Sigmoid colon (tissue), 7 donors: ENCODE measurements around the gene USP34. TPM values are rescaled to one million over a fixed set of nuclear protein-coding genes. Genes with fewer than 3 reads are reported as not detected.

Source experiments
- DNase-seq: peaks from one replicate; pipeline ENCODE4 v3.0.0-alpha.2; 2019
- H3K27ac ChIP-seq, 4 donors: fragments of 200-600 bp; sonication (generic); one replicate each; pipeline ENCODE4 v1.5.1; 2016 to 2019; ENCODE audit warnings: mild to moderate bottlenecking in 1 of 4
- H3K27me3 ChIP-seq, 3 donors: fragments of 200-600 bp; sonication (generic); one replicate each; pipeline ENCODE4 v1.5.1; 2019; ENCODE audit warnings: mild to moderate bottlenecking in 1 of 3
- H3K36me3 ChIP-seq, 4 donors: fragments of 200-600 bp; sonication (generic); one replicate each; pipeline ENCODE4 v1.5.1; 2016 to 2019
- H3K4me1 ChIP-seq, 4 donors: fragments of 200-600 bp; sonication (generic); one replicate each; pipeline ENCODE4 v1.5.1; 2017 to 2019
- H3K4me3 ChIP-seq, 4 donors: fragments of 200-600 bp; sonication (generic); one replicate each; pipeline ENCODE4 v1.5.1; 2017 to 2019; ENCODE audit warnings: mild to moderate bottlenecking in 2 of 4, moderate library complexity in 1 of 4
- H3K9me3 ChIP-seq, 4 donors: fragments of 200-600 bp in 3 of 4; sonication (generic) in 3 of 4; one replicate each; pipeline versions ENCODE4 v1.5.1 to v1.6.1; 2013 to 2019
- EP300 ChIP-seq, 4 donors: sonication (generic); formaldehyde crosslinking; IDR thresholded peaks; one replicate each; pipeline ENCODE4 v1.6.1; 2017; ENCODE audit warnings: antibody characterized with exemption in 4 of 4
- POLR2A ChIP-seq, 2 donors: fragments of 450-650 bp; IDR thresholded peaks; one replicate each; pipeline ENCODE4 v1.6.1; 2016; ENCODE audit warnings: antibody characterized with exemption in 2 of 2, mild to moderate bottlenecking in 2 of 2, moderate library complexity in 2 of 2
- POLR2AphosphoS5 ChIP-seq, 4 donors: sonication (generic); formaldehyde crosslinking; IDR thresholded peaks; one replicate each; pipeline ENCODE4 v1.6.1; 2017; ENCODE audit warnings: antibody characterized with exemption in 4 of 4
- WGBS, 2 donors: extraction: QIAGEN DNeasy Blood & Tissue Kit; methylation state at CpG; one replicate each; pipeline ENCODE4 v1.1.7; 2013; 5-methylcytosine and 5-hydroxymethylcytosine counted together
- intact Hi-C: fragments of 100-400 bp; cut with DNase I; formaldehyde crosslinking; loops from one replicate; pipeline ENCODE4 v1.15.1; 2023
- polyA plus RNA-seq, 3 donors: library from polyadenylated mRNA; stranded (reverse); fragments of 200-250 nt; gene quantifications; one replicate each; pipeline ENCODE4 v1.2.3, GENCODE V29; 2013
- total RNA-seq, 4 donors: library from RNA; depleted of rRNA; stranded (reverse); fragments of >200 nt; gene quantifications; one replicate each; pipeline ENCODE4 v1.1.0, GENCODE V29; 2016
- TF ChIP-seq, protein P1 (sequence below), 4 experiments: fragments of 450-650 bp in 3 of 4; fragments of 200-600 bp in 1 of 4; IDR thresholded peaks; one replicate each; pipeline ENCODE4 v1.5.1; 2016 to 2019; ENCODE audit warnings: antibody characterized with exemption in 4 of 4, mild to moderate bottlenecking in 3 of 4, moderate library complexity in 2 of 4
- donor health status: healthy with polysubstance abuse.
- donor health status: Bipolar disorder and iron deficiency.
- donor health status: healthy.

The USP34 gene
- total and polyA plus RNA-seq, 7 donors, result 23.6 to 158 (median 135) TPM

DNA sequence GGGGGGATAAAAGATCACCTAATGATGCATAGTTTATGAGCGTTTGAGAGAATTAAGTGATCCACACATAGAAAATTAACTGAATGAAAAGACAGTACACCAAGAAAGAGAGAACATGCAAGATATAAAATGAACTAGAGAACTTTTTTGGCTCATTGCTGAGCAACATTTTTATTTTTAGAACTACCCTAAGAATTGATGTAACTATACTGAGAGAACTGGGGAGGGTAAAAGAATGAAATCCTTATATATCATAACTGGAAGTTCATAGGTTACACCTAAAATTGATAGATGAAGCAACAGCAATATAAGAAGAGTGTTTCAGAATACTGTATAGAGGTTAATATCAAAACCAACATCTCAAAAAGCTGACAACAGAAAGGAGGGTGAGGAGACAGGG is 55.6 kb downstream of the USP34 start:
- Histone ChIP-seq H3K27ac (peak overlapping the region in 1 of 4 donors; percentile 26), H3K9me3 (no peaks in the 10 kb centered on the region), H3K36me3 (no peaks in the 10 kb centered on the region), H3K4me1 (peaks cover 0 to 31% (median 23%) of the 10 kb centered on the region in 4 donors), H3K4me3 (no peak overlapping the region), H3K27me3 (no peaks in the 10 kb centered on the region)
- no peak for DNase-seq
- no peak for TF ChIP-seq POLR2AphosphoS5 (IDR thresholded peaks at IDR 0.05)
- no peak for TF ChIP-seq POLR2A (IDR thresholded peaks at IDR 0.05)
- TF ChIP-seq, protein P1, sequence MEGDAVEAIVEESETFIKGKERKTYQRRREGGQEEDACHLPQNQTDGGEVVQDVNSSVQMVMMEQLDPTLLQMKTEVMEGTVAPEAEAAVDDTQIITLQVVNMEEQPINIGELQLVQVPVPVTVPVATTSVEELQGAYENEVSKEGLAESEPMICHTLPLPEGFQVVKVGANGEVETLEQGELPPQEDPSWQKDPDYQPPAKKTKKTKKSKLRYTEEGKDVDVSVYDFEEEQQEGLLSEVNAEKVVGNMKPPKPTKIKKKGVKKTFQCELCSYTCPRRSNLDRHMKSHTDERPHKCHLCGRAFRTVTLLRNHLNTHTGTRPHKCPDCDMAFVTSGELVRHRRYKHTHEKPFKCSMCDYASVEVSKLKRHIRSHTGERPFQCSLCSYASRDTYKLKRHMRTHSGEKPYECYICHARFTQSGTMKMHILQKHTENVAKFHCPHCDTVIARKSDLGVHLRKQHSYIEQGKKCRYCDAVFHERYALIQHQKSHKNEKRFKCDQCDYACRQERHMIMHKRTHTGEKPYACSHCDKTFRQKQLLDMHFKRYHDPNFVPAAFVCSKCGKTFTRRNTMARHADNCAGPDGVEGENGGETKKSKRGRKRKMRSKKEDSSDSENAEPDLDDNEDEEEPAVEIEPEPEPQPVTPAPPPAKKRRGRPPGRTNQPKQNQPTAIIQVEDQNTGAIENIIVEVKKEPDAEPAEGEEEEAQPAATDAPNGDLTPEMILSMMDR (IDR thresholded peaks at IDR 0.05), result no peak
- no peak for TF ChIP-seq EP300 (IDR thresholded peaks at IDR 0.05)
- WGBS, 2 donors, result 96 to 99% methylated on average over 1 of the region's 1 CpG
- intact Hi-C loops, result no loop called here

DNA sequence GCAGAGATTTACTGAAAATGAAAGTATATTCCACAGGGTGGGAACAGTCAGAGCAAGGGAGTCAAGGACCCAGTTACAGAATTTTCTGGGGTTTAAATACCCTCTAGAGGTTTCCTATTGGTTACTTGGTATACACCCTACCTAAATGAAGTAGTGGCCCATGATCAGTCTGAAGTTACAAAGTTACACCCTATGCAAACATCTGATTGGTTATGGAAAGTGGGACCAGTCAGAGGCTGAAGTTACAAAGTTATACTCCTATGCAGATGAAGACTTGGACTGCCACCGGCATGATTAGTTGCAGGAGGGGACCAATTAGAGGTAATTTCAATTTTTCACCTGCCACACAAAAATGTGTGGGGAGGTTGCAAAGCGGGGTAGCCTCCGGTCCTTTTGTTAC is 56.2 kb downstream of the USP34 start:
- Histone ChIP-seq H3K27ac (peak overlapping the region in 1 of 4 donors; percentile 26), H3K36me3 (no peaks in the 10 kb centered on the region), H3K27me3 (no peaks in the 10 kb centered on the region), H3K9me3 (no peaks in the 10 kb centered on the region), H3K4me3 (no peak overlapping the region), H3K4me1 (peaks cover 0 to 29% (median 23%) of the 10 kb centered on the region in 4 donors)
- WGBS, 2 donors, result 92 to 94% methylated on average over 3 of the region's 3 CpGs
- intact Hi-C loops, result no loop called here
- DNase-seq, result no peak
- no peak for TF ChIP-seq POLR2A (IDR thresholded peaks at IDR 0.05)
- no peak for TF ChIP-seq EP300 (IDR thresholded peaks at IDR 0.05)
- no peak for TF ChIP-seq POLR2AphosphoS5 (IDR thresholded peaks at IDR 0.05)
- TF ChIP-seq, protein P1 (IDR thresholded peaks at IDR 0.05), result no peak

DNA sequence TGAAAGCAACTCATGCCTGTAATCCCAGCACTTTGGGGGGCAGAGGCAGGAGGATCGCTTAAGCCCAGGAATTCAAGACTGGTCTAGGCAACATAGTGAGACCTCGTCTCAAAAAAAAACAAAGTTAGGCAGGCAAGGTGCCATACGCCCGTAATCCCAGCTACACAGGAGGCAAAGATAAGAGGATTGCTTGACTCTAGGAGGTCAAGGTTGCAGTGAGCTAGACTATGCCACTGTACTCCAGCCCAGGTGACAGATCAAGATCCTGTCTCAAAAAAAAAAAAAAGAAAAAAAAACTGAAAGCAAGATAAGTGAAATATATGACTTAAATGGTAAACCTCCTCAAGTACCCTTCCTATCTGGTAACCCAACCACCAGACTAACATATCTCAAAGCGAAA is 59.8 kb downstream of the USP34 start:
- no peak for TF ChIP-seq POLR2A (IDR thresholded peaks at IDR 0.05)
- TF ChIP-seq, protein P1 (IDR thresholded peaks at IDR 0.05), result no peak
- peaks cover 0 to 21% (median 17%) of the 10 kb centered on the region in 4 donors for H3K4me1 ChIP-seq
- H3K4me3 ChIP-seq, result no peak overlapping the region
- no peak for DNase-seq
- H3K27ac ChIP-seq, result no peak overlapping the region
- WGBS, 2 donors, result 86 to 94% methylated on average over 5 of the region's 5 CpGs
- no peaks in the 10 kb centered on the region for H3K9me3 ChIP-seq
- intact Hi-C loops, result no loop called here
- no peaks in the 10 kb centered on the region for H3K27me3 ChIP-seq
- no peaks in the 10 kb centered on the region for H3K36me3 ChIP-seq

DNA sequence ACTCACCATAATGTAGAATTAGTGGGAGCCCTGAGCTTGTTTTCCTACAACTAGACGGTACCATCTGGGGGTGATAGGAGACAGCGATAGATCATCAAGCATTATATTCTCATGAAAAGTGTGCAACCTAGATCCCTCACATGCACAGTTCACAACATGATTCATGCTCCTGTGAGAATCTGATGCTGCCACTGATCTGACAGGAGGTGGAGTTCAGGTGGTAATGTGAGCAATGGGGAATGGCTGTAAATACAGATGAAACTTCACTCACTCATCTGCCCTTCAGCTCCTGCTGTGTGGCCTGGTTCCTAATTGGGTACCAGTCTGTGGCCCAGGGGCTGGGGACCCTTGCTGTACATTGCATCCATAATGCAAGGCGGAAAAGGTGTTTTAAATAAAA is 60.7 kb downstream of the USP34 start:
- H3K4me1 ChIP-seq, result peaks cover 0 to 12% (median 8%) of the 10 kb centered on the region in 4 donors
- intact Hi-C loops, result no loop called here
- H3K27me3 ChIP-seq, result no peaks in the 10 kb centered on the region
- no peak overlapping the region for H3K27ac ChIP-seq
- DNase-seq, result no peak
- TF ChIP-seq POLR2AphosphoS5 (IDR thresholded peaks at IDR 0.05) (no peak), POLR2A (IDR thresholded peaks at IDR 0.05) (no peak), EP300 (IDR thresholded peaks at IDR 0.05) (no peak)
- TF ChIP-seq, protein P1 (IDR thresholded peaks at IDR 0.05), result no peak
- 96 to 97% methylated on average over 3 of the region's 3 CpGs for WGBS, 2 donors
- no peaks in the 10 kb centered on the region for H3K36me3 ChIP-seq
- H3K4me3 ChIP-seq, result no peak overlapping the region
- H3K9me3 ChIP-seq, result no peaks in the 10 kb centered on the region

DNA sequence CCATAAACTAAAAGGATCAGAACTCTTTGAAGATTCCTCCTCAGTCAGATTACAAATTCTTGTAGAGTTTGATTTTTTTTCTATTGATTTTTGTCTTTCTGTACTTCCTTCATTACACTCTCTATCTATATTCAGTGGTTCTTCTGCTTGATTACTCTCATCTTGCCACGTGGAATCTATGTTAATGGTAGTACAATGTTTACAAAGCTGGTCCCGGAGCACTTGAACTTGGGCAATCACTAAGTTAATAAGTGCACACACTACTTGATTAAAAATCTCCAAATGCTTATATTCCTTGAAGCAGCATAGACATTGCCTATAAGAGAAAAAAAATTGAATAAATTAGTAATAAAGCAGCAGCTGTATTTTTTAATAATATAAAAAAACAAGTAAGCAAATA is 65.1 kb downstream of the USP34 start:
- DNase-seq, result no peak
- no peaks in the 10 kb centered on the region for H3K9me3 ChIP-seq

More for the DNA sequence above, 65.1 kb downstream of the USP34 start:
- TF ChIP-seq EP300 (IDR thresholded peaks at IDR 0.05) (no peak), POLR2AphosphoS5 (IDR thresholded peaks at IDR 0.05) (no peak), POLR2A (IDR thresholded peaks at IDR 0.05) (no peak)
- TF ChIP-seq, protein P1 (IDR thresholded peaks at IDR 0.05), result no peak
- WGBS, 2 donors, result 22 to 53% methylated on average over 2 of the region's 2 CpGs
- Histone ChIP-seq H3K36me3 (peaks cover 0 to 6% (median 0%) of the 10 kb centered on the region in 4 donors), H3K4me3 (no peak overlapping the region), H3K4me1 (no peaks in the 10 kb centered on the region), H3K27me3 (no peaks in the 10 kb centered on the region), H3K27ac (no peak overlapping the region)
- intact Hi-C loops, result no loop called here
